Measurements from ENCODE around the gene DNAJB8. TPM values are rescaled to one million over a fixed set of nuclear protein-coding genes. Genes with fewer than 3 reads are reported as not detected.

DNAJB8 gene
- total RNA-seq, 1 experiment from 2014 or later: not detected

GRCh38 chr3:128461731-128462130, 5.0 kb downstream of the DNAJB8 start:
- H3K27ac ChIP-seq (ENCODE audit: low read depth, low read length, poor library complexity, severe bottlenecking): no peak overlapping the region
- ChIA-PET POLR2A (ENCODE audit: low non-redundant PET) (no interaction called here), CTCF (no interaction called here)
- no peaks in the 10 kb centered on the region for H3K36me3 ChIP-seq (ENCODE audit: insufficient read depth, low read length, poor library complexity, severe bottlenecking)
- no TSS peak for BruUV-seq (replicated peaks)
- H3K4me1 ChIP-seq (ENCODE audit: insufficient read depth, low read length, poor library complexity, severe bottlenecking): no peaks in the 10 kb centered on the region
- TF ChIP-seq EZH2 (IDR thresholded peaks at IDR 0.05; ENCODE audit: borderline replicate concordance, low read depth, low read length, poor library complexity, severe bottlenecking) (no peak), CTCF (conservative IDR thresholded peaks at IDR 0.05; ENCODE audit: low read depth, low read length) (no peak)
- H3K9me3 ChIP-seq (ENCODE audit: low read depth, low read length, poor library complexity, severe bottlenecking): no peaks in the 10 kb centered on the region
- H3K27me3 ChIP-seq (replicated peaks; ENCODE audit: insufficient read depth, low read depth, low read length, poor library complexity): no peaks in the 10 kb centered on the region
- no peak for DNase-seq (ENCODE audit: low spot score)
- intact Hi-C loops (cut with micrococcal nuclease; ENCODE audit: unreplicated experiment): no loop called here
- H3K4me3 ChIP-seq (ENCODE audit: low read depth, low read length, poor library complexity, severe bottlenecking): no peak overlapping the region

- DNase-seq (ENCODE audit: low spot score): no peak
- Histone ChIP-seq H3K9me3 (ENCODE audit: low read depth, low read length, poor library complexity, severe bottlenecking) (no peaks in the 10 kb centered on the region), H3K36me3 (ENCODE audit: insufficient read depth, low read length, poor library complexity, severe bottlenecking) (no peaks in the 10 kb centered on the region), H3K27me3 (replicated peaks; ENCODE audit: insufficient read depth, low read depth, low read length, poor library complexity) (no peaks in the 10 kb centered on the region), H3K27ac (ENCODE audit: low read depth, low read length, poor library complexity, severe bottlenecking) (no peak overlapping the region), H3K4me3 (ENCODE audit: low read depth, low read length, poor library complexity, severe bottlenecking) (no peak overlapping the region), H3K4me1 (ENCODE audit: insufficient read depth, low read length, poor library complexity, severe bottlenecking) (no peaks in the 10 kb centered on the region)
- intact Hi-C loops (cut with micrococcal nuclease; ENCODE audit: unreplicated experiment): no loop called here
- BruUV-seq (replicated peaks): no TSS peak
- TF ChIP-seq CTCF (conservative IDR thresholded peaks at IDR 0.05; ENCODE audit: low read depth, low read length) (no peak), EZH2 (IDR thresholded peaks at IDR 0.05; ENCODE audit: borderline replicate concordance, low read depth, low read length, poor library complexity, severe bottlenecking) (no peak)
- ChIA-PET POLR2A (ENCODE audit: low non-redundant PET) (no interaction called here), CTCF (no interaction called here)
Measured at GRCh38 chr3:128459461-128459820, 7.2 kb downstream of the DNAJB8 start.

GRCh38 chr3:128458746-128459460, 7.8 kb downstream of the DNAJB8 start:
- intact Hi-C loops (cut with micrococcal nuclease; ENCODE audit: unreplicated experiment): no loop called here
- Histone ChIP-seq H3K4me1 (ENCODE audit: insufficient read depth, low read length, poor library complexity, severe bottlenecking) (no peaks in the 10 kb centered on the region), H3K9me3 (ENCODE audit: low read depth, low read length, poor library complexity, severe bottlenecking) (no peaks in the 10 kb centered on the region), H3K4me3 (ENCODE audit: low read depth, low read length, poor library complexity, severe bottlenecking) (no peak overlapping the region), H3K27ac (ENCODE audit: low read depth, low read length, poor library complexity, severe bottlenecking) (no peak overlapping the region), H3K36me3 (ENCODE audit: insufficient read depth, low read length, poor library complexity, severe bottlenecking) (no peaks in the 10 kb centered on the region), H3K27me3 (replicated peaks; ENCODE audit: insufficient read depth, low read depth, low read length, poor library complexity) (no peaks in the 10 kb centered on the region)
- TF ChIP-seq CTCF (conservative IDR thresholded peaks at IDR 0.05; ENCODE audit: low read depth, low read length): no peak
- no peak for TF ChIP-seq EZH2 (IDR thresholded peaks at IDR 0.05; ENCODE audit: borderline replicate concordance, low read depth, low read length, poor library complexity, severe bottlenecking)
- DNase-seq (ENCODE audit: low spot score): no peak
- ChIA-PET POLR2A (ENCODE audit: low non-redundant PET) (no interaction called here), CTCF (interaction anchor here (0.5 kb wide), 1 partner anchor 595 kb away, joined by 4 read pairs; no protein-coding TSS in a partner anchor)
- BruUV-seq (replicated peaks): no TSS peak

All from A673 (cell line).